Activated T-cell treated with anti-CD3 and anti-CD28 coated beads, Interleukin-2, amount 50 U/mL, for 4 hours (primary cell): ENCODE measurements around the gene GPR78. TPM values are rescaled to one million over a fixed set of nuclear protein-coding genes. Genes with fewer than 3 reads are reported as not detected.
"Not testable (repeated sequence)": the region's sequence is repeated elsewhere in the genome, so short reads cannot be mapped to it uniquely, and the experiment has no call there.

ENCODE experiments used
- ATAC-seq, 2 donors: fragments of 200-7000 bp; cut with Tn5 transposase; one replicate each; pipeline ENCODE4 v1.10.0; 2021
- DNase-seq: peaks from one replicate; pipeline ENCODE4 v3.0.0-alpha.2; 2020
- H3K27me3 Mint-ChIP-seq: one replicate; pipeline ENCODE4 v1.8.0; 2021; ENCODE audit warnings: low read depth, mixed read lengths
- H3K36me3 Mint-ChIP-seq: one replicate; pipeline ENCODE4 v1.8.0; 2022; ENCODE audit warnings: mixed read lengths; ENCODE audit not compliant: insufficient read depth
- H3K4me1 Mint-ChIP-seq: one replicate; pipeline ENCODE4 v1.8.0; 2021; ENCODE audit warnings: low read depth, mixed read lengths
- H3K4me3 Mint-ChIP-seq: one replicate; pipeline ENCODE4 v1.8.0; 2021; ENCODE audit warnings: mild to moderate bottlenecking, moderate library complexity, mixed read lengths
- H3K9me3 Mint-ChIP-seq: one replicate; pipeline ENCODE4 v1.8.0; 2021; ENCODE audit warnings: mixed read lengths
- total RNA-seq, 3 donors: library from RNA; stranded (reverse); gene quantifications; one replicate each; pipeline ENCODE4 v1.2.1, GENCODE V29; 2021

The GPR78 gene
- total RNA-seq, 3 donors from 2014 or later, result not detected

GRCh38 chr4:8568068-8568668 is 12.0 kb upstream of the GPR78 start:
- no peaks in the 10 kb centered on the region for H3K4me1 Mint-ChIP-seq
- DNase-seq (no peak), ATAC-seq (no peak)
- peaks cover 6% of the 10 kb centered on the region for H3K27me3 Mint-ChIP-seq
- no peak overlapping the region for H3K4me3 Mint-ChIP-seq
- H3K36me3 Mint-ChIP-seq, result no peaks in the 10 kb centered on the region
- no peaks in the 10 kb centered on the region for H3K9me3 Mint-ChIP-seq

DNA sequence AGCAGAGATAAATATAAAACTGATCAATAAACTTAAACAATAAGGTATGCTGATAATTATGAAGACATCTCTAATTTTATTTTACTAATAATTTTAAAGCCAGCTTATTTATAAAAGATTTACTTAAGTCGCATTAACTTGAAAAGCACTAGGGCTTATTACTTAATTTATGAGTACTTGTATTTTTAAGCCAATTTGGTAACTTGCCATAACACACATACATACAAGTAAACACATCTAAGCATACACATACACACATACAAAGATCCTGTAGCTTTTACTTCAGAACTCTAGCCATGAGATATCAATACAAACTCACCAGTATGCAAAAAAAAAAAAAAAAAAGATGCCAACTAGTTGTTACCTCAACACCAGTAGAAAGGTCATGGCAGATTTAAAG is 10.0 kb upstream of the GPR78 start:
- Mint-ChIP-seq H3K4me3 (no peak overlapping the region), H3K9me3 (no peaks in the 10 kb centered on the region), H3K4me1 (no peaks in the 10 kb centered on the region), H3K27me3 (peaks cover 6% of the 10 kb centered on the region), H3K36me3 (no peaks in the 10 kb centered on the region)
- ATAC-seq (no peak), DNase-seq (no peak)

- Mint-ChIP-seq H3K9me3 (no peaks in the 10 kb centered on the region), H3K4me3 (no peak overlapping the region), H3K27me3 (peaks cover 6% of the 10 kb centered on the region), H3K4me1 (no peaks in the 10 kb centered on the region), H3K36me3 (no peaks in the 10 kb centered on the region)
- ATAC-seq (no peak), DNase-seq (no peak)
These were observed 8.2 kb upstream of the GPR78 start for GRCh38 chr4:8571702-8572685.

DNA sequence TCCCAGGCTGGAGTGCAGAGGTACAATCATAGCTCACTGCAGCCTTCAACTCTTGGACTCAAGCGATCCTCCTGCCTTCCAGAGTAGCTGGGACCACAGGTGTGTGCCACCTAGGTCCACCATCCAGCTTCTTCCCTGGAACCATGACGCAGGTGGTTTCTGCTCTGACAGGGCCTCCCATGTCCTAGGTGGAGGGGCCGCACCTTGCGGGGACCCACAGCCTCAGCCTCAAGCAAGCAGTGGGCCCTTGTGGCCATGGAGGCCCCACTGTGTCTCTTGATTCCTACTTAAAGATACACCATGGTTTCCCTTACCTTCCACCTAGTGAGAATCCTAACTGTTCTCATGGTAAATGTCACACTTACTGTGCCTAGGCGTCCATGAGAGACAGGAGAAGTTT is 6.9 kb upstream of the GPR78 start:
- no peak for DNase-seq

DNA sequence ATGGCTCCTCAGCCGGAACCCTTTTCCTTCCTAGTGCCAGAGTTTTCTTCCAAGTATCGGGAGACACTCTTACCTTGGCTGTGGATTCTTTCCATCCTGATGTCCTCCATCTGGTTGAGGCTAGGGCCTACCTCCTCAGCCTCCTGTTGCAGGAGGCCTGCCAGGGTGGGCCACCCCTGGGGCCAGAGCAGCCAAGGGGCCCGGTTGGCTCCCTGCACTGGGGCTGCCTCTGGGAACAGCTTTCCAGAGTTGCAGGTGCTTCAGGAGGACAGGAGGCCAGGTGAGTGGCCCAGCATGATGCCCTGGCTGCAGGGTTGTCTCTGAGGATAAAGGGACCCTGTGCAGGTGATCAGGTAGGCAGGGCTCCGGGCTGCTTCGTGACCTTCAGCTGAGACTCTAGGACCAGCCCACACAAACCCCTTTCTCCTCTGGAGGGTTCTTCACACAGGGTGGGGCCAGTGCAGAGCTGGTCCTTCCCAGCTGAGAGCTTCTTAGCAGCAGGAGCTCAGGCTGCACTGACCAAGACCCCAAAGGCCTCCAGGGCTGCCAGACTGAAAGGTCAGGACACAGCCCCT is 5.3 kb upstream of the GPR78 start:
- H3K4me3 Mint-ChIP-seq, result no peak overlapping the region
- H3K9me3 Mint-ChIP-seq, result no peaks in the 10 kb centered on the region
- no peaks in the 10 kb centered on the region for H3K36me3 Mint-ChIP-seq
- ATAC-seq, result no peak
- DNase-seq, result no peak
- H3K4me1 Mint-ChIP-seq, result no peaks in the 10 kb centered on the region
- H3K27me3 Mint-ChIP-seq, result peaks cover 16% of the 10 kb centered on the region

More for the DNA sequence above, 6.9 kb upstream of the GPR78 start:
- Mint-ChIP-seq H3K9me3 (no peaks in the 10 kb centered on the region), H3K27me3 (peaks cover 7% of the 10 kb centered on the region), H3K36me3 (no peaks in the 10 kb centered on the region), H3K4me1 (no peaks in the 10 kb centered on the region), H3K4me3 (no peak overlapping the region)
- ATAC-seq, result no peak

GRCh38 chr4:8575457-8575856 is 4.7 kb upstream of the GPR78 start:
- ATAC-seq, result no peak
- Mint-ChIP-seq H3K27me3 (peaks cover 17% of the 10 kb centered on the region), H3K36me3 (no peaks in the 10 kb centered on the region), H3K9me3 (no peaks in the 10 kb centered on the region), H3K4me3 (no peak overlapping the region), H3K4me1 (no peaks in the 10 kb centered on the region)
- no peak for DNase-seq

DNA sequence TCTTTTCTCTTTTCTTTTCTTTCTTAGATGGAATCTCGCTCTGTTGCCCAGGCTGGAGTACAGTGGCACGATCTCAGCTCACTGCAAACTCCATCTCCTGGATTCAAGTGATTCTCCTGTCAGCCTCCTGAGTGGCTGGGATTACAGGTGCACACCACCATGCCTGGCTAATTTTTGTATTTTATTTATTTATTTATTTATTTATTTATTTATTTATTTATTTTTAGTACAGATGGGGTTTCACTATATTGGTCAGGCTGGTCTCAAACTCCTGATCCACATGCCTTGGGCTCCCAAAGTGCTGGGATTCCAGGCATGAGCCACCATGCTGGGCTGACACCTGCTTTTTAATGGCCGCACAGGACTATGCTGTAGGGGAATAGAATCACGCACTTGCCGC is 3.6 kb upstream of the GPR78 start:
- not testable (repeated sequence) for H3K4me1 Mint-ChIP-seq, DNase-seq, H3K36me3 Mint-ChIP-seq, ATAC-seq, H3K4me3 Mint-ChIP-seq, H3K9me3 Mint-ChIP-seq
- H3K27me3 Mint-ChIP-seq, result peaks cover 17% of the 10 kb centered on the region

DNA sequence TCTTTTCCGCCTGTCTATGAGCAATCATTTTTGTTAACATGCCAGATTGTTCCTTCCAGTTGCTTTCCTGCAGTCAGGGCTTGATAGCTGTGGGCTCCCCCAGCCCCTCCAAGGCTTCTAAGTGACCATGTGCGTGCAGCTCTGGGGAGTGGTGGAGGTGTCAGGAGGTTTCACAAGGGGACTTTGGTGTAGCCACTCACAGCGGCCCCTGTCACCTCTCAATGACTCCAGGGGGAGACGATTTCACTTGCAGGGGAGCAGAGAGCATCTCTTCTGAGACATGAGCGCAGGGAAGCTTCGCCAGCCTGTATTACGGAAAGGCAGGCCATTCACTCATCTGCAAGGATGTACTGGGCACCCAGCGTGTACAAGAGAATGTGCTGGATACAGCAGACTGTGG is 3.1 kb upstream of the GPR78 start:
- peaks cover 17% of the 10 kb centered on the region for H3K27me3 Mint-ChIP-seq
- DNase-seq (no peak), ATAC-seq (no peak)
- no peaks in the 10 kb centered on the region for H3K9me3 Mint-ChIP-seq
- no peak overlapping the region for H3K4me3 Mint-ChIP-seq
- no peaks in the 10 kb centered on the region for H3K36me3 Mint-ChIP-seq
- H3K4me1 Mint-ChIP-seq, result no peaks in the 10 kb centered on the region

GRCh38 chr4:8577972-8578371 is 2.2 kb upstream of the GPR78 start:
- Mint-ChIP-seq H3K4me3 (no peak overlapping the region), H3K4me1 (no peaks in the 10 kb centered on the region), H3K36me3 (no peaks in the 10 kb centered on the region), H3K9me3 (no peaks in the 10 kb centered on the region), H3K27me3 (peaks cover 15% of the 10 kb centered on the region)
- DNase-seq (no peak), ATAC-seq (no peak)

GRCh38 chr4:8578717-8579116 is 1.5 kb upstream of the GPR78 start:
- ATAC-seq (no peak), DNase-seq (no peak)
- Mint-ChIP-seq H3K4me3 (no peak overlapping the region), H3K36me3 (no peaks in the 10 kb centered on the region), H3K27me3 (peaks cover 15% of the 10 kb centered on the region), H3K9me3 (no peaks in the 10 kb centered on the region), H3K4me1 (no peaks in the 10 kb centered on the region)

DNA sequence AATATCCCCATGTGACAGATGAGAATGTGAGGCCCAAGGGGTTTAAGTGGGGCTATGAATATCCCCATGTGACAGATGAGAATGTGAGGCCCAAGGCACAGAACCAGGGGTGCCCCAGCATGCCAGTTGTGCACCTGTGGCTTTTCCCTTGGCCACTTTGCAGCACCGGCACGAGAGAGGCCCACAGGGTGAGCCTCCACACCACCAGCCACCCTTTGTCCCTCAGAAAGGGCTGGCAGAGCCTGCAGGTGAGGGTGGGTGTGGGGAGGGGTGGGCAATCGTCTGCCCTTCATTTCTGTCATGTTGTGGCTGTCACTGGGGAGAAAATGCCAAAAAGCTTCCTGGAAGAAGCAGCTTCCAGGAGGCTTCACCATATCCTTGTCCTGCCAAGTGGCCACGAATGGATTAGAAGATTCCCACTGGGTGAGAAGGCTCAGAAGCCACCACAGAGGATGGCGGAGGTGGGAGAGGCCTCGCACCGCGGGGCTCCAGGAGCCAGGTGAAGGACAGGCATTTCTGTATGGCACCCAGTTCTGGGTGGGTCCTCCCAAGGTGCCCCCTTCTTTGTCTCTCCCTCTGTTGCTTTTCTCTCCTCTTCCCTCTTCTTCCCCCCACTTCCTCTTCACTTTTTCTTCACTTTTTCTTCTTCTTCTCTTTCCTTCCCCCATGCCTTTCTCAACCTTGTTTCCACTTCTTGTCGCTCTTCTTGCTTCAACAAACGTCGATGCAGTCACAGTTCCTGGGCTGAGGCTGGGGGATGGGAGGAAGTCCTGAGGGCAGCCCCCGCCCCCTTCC is 469 bp upstream of the GPR78 start:
- Mint-ChIP-seq H3K4me1 (no peaks in the 10 kb centered on the region), H3K9me3 (no peaks in the 10 kb centered on the region), H3K36me3 (no peaks in the 10 kb centered on the region), H3K4me3 (no peak overlapping the region), H3K27me3 (peaks cover 18% of the 10 kb centered on the region)
- ATAC-seq, result no peak
- DNase-seq, result no peak

DNA sequence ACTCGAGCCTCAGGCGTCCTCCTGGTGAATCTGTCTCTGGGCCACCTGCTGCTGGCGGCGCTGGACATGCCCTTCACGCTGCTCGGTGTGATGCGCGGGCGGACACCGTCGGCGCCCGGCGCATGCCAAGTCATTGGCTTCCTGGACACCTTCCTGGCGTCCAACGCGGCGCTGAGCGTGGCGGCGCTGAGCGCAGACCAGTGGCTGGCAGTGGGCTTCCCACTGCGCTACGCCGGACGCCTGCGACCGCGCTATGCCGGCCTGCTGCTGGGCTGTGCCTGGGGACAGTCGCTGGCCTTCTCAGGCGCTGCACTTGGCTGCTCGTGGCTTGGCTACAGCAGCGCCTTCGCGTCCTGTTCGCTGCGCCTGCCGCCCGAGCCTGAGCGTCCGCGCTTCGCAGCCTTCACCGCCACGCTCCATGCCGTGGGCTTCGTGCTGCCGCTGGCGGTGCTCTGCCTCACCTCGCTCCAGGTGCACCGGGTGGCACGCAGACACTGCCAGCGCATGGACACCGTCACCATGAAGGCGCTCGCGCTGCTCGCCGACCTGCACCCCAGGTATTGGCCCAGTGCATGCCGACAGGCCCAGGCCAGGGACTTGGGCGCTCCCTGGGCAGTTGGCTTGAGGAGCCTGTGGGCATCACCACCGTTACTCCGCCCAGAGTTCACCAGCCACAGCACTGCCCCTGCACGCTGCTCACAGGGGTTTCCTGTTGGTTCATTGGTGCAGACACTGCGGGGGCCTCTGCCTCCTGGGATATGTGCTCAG is 1.1 kb downstream of the GPR78 start:
- no peak for ATAC-seq
- Mint-ChIP-seq H3K4me1 (no peaks in the 10 kb centered on the region), H3K4me3 (no peak overlapping the region), H3K36me3 (no peaks in the 10 kb centered on the region), H3K9me3 (no peaks in the 10 kb centered on the region), H3K27me3 (peaks cover 20% of the 10 kb centered on the region)
- no peak for DNase-seq

GRCh38 chr4:8582016-8582415 is 1.8 kb downstream of the GPR78 start:
- H3K36me3 Mint-ChIP-seq, result no peaks in the 10 kb centered on the region
- no peaks in the 10 kb centered on the region for H3K9me3 Mint-ChIP-seq
- H3K27me3 Mint-ChIP-seq, result peaks cover 20% of the 10 kb centered on the region
- no peak overlapping the region for H3K4me3 Mint-ChIP-seq
- ATAC-seq (no peak), DNase-seq (no peak)
- H3K4me1 Mint-ChIP-seq, result no peaks in the 10 kb centered on the region

DNA sequence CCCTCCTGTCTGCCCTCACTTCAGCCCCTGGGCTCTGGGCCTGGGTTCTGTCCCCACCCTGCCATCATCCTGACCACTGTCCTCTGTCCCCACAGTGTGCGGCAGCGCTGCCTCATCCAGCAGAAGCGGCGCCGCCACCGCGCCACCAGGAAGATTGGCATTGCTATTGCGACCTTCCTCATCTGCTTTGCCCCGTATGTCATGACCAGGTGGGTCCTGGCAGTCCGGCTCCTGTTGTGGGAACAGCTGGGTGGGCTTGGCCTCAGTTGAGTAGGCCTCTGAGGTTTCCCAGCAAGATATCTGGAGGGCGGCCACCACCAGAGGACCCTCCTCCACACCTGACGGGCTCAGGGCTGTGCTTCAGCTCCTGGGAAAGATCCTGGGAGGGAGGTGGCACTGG is 2.2 kb downstream of the GPR78 start:
- Mint-ChIP-seq H3K27me3 (peaks cover 20% of the 10 kb centered on the region), H3K4me3 (no peak overlapping the region), H3K36me3 (no peaks in the 10 kb centered on the region), H3K4me1 (no peaks in the 10 kb centered on the region), H3K9me3 (no peaks in the 10 kb centered on the region)
- ATAC-seq (no peak), DNase-seq (no peak)
